Astrocyte of the cerebellum (primary cell): ENCODE results near the gene C10orf90.

Experiments
- DNase-seq: peaks from one replicate; pipeline ENCODE4 v3.0.0-alpha.2; 2011; ENCODE audit warnings: low read depth
- H3K4me3 ChIP-seq: 2 replicates; pipeline ENCODE4 v1.5.1; 2011; ENCODE audit warnings: mild to moderate bottlenecking, low read depth, low read length, moderate library complexity
- in situ Hi-C: cut with HindIII; loops from 2 replicates; pipeline ENCODE4 v1.10.0; 2017; ENCODE audit warnings: low sequenced_read_pairs
- TF ChIP-seq, protein P1 (sequence below): IDR thresholded peaks from 2 replicates; pipeline ENCODE4 v1.5.1; 2012; ENCODE audit warnings: low read length, low read depth, moderate library complexity, mild to moderate bottlenecking; ENCODE audit errors: missing control alignments

Gene C10orf90

DNA sequence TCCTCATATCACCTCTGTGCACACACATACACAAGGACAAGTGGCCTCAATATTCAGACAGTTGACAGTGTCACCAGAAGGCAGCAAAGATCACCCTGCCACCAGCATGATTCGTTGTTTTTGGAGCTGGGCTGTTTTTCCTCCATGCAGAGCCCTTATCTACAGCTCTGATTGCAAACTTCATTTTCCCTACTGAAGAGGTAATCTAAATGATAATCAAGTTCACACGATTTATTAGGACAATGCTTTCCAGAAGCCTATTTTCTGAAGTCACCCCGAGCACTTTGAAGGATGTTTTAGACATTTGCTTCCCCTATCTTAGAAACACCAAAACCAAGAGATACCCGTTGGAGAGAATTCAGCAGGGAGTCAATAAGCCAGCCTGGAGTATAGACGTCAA lies 236.3 kb downstream of the C10orf90 start:
- no peak for DNase-seq
- in situ Hi-C loops = no loop called here
- H3K4me3 ChIP-seq = no peak overlapping the region
- TF ChIP-seq, protein P1, sequence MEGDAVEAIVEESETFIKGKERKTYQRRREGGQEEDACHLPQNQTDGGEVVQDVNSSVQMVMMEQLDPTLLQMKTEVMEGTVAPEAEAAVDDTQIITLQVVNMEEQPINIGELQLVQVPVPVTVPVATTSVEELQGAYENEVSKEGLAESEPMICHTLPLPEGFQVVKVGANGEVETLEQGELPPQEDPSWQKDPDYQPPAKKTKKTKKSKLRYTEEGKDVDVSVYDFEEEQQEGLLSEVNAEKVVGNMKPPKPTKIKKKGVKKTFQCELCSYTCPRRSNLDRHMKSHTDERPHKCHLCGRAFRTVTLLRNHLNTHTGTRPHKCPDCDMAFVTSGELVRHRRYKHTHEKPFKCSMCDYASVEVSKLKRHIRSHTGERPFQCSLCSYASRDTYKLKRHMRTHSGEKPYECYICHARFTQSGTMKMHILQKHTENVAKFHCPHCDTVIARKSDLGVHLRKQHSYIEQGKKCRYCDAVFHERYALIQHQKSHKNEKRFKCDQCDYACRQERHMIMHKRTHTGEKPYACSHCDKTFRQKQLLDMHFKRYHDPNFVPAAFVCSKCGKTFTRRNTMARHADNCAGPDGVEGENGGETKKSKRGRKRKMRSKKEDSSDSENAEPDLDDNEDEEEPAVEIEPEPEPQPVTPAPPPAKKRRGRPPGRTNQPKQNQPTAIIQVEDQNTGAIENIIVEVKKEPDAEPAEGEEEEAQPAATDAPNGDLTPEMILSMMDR = no peak

DNA sequence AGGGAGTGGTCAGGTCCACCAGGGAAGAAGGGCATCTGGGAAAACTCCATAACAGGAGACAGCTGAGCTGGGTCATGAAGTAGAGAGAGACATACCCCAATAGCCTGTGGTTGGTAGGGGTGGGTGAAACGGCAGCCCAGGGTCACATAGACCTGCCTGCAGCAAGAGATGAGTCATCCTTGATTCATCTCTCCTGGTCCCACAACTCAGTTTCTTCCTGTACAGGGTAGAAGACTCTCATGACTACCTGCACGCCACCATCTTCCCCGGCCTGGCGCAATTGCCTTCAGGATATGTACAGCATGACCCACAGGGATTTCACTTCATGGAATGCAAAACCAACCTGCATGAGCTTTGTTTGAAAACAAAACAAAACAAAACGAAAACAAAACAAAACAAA lies 237.1 kb downstream of the C10orf90 start:
- no peak for DNase-seq
- H3K4me3 ChIP-seq = no peak overlapping the region
- in situ Hi-C loops = no loop called here
- TF ChIP-seq, protein P1 = no peak

DNA sequence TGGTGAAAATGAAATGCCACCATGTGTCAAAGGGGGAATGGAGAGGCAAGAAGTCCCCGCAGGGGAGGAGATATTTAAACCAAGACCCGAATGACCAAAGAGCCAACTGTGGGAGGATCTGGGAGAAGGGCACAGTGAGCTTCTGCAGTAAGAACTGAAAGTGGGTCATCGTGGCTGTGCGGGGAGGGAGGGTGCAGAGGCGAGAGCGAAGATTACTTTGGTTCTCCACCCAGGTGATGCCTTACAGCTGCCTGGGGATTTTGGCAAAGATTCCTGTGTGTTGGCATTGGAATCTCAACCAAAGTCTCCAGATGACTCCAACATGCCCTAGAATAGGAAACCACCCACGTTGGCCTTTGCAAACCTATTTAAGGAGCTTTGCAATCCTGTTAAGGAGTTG lies 238.0 kb downstream of the C10orf90 start:
- TF ChIP-seq, protein P1 = no peak
- DNase-seq = no peak
- in situ Hi-C loops = no loop called here
- H3K4me3 ChIP-seq = no peak overlapping the region

DNA sequence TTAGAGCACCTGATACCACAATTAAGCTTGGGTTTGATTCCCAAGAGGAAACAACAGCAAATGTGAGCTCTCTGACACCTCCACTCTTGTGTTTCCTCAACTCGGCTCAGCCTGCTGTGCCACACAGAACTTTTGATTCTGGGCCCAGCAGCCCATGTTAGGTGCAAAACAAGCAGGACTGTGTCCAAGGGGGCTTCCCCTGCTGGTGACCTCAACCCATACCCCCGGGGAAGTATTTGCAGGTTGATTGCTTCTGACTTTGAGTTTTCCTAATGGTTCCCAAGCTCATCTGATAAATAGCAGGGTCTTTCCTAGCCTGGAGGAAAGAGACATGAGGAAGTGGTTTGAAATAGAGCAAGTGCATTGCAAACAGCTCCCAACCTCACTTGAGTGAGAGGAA lies 238.7 kb downstream of the C10orf90 start:
- no peak overlapping the region for H3K4me3 ChIP-seq
- in situ Hi-C loops = no loop called here
- TF ChIP-seq, protein P1 = no peak
- no peak for DNase-seq

DNA sequence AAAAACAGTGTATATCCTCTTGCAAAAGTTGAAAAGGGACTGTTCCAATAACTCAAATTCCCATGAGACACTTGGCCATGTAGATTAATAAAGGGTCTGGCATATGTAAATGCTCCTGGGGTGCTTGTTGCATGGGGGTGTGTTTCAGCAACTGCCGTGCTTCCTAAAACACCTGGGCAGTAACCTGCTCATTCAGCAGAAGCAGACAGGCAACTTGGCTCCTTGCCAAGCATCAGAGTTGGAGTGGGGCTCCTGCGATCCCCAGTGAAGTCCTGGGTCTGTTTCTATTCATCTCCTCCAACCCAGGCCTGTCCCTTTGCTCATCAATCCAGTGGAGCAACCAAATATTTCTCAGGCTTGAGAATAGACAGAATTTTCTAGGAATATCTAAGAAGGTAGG lies 240.0 kb downstream of the C10orf90 start:
- DNase-seq = no peak
- TF ChIP-seq, protein P1 = no peak
- in situ Hi-C loops = no loop called here
- H3K4me3 ChIP-seq = no peak overlapping the region

DNA sequence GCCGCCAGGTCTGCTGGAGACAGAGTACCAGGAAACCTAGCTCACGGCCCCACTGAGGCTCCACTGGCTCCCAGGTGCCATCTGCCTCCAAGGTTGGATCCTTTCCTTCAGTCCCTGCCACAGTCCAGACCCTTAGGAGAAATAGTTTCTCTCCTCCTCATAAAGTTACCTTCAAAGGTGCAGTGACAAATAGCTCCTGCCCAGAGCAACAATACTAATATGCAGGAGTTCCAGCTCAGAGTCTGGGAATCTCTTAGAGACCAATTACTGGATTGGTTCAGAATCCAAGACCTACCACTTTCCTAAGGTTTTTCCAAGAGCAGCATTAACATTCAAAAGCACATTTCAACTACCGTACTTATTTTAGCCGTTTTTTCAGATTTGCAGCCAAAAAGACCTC lies 241.2 kb downstream of the C10orf90 start:
- TF ChIP-seq, protein P1 = no peak
- in situ Hi-C loops = no loop called here
- no peak for DNase-seq
- no peak overlapping the region for H3K4me3 ChIP-seq
